K562 (cell line): ENCODE results near the gene SOS2. TPM values are rescaled to one million over a fixed set of nuclear protein-coding genes. Genes with fewer than 3 reads are reported as not detected.

Experiments used
- ATAC-seq: fragments of 200-7000 bp; cut with Tn5 transposase; 3 replicates; pipeline ENCODE4 v1.9.1; 2020; ENCODE audit warnings: moderate library complexity
- BruUV-seq: library from RNA; stranded (reverse); fragments of 400-500 nt; replicated peaks from 2 replicates; lab custom pipeline; 2021; lab: Mats Ljungman, UMichigan
- CTCF ChIA-PET: fragments of 300-600 bp; formaldehyde crosslinking; extraction: SDS; loops from one replicate; lab custom pipeline; 2021; ENCODE audit warnings: low intra/inter-chr PET ratio; lab: Yijun Ruan, JAX
- POLR2A ChIA-PET: fragments of 300-600, 350-650 bp; sonication (Branson Sonifier 250); formaldehyde crosslinking; extraction: SDS; loops from one replicate; lab custom pipeline; 2021; ENCODE audit warnings: antibody characterized with exemption, inconsistent platforms; lab: Yijun Ruan, JAX
- DNase-seq, 4 experiments: peaks; one replicate each; pipeline versions ENCODE4 v3.0.0 to v3.0.0-alpha.2; 2011 to 2018; ENCODE audit warnings: low spot score in 3 of 4, mixed read lengths in 3 of 4; ENCODE audit errors: extremely low read depth in 1 of 4
- FAIRE-seq: peaks from 2 replicates; lab custom pipeline; 2011; peaks lifted over from hg19 to GRCh38; lab: Jason Lieb, UNC
- H2AFZ ChIP-seq: 2 replicates; pipeline ENCODE4 v1.6.0; 2011; ENCODE audit warnings: low read depth, low read length, control low read depth, inconsistent platforms
- H3K27ac ChIP-seq: fragments of 200-600 bp; 3 replicates; pipeline ENCODE4 v1.8.0; 2011; ENCODE audit warnings: low read depth, mild to moderate bottlenecking, control low read depth, inconsistent platforms, low read length, moderate library complexity, mixed read lengths; ENCODE audit errors: extremely low read depth
- H3K27me3 ChIP-seq, 2 experiments: fragments of 300-600 bp in 1 of 2; 2 replicates in 1 of 2; 3 replicates in 1 of 2; pipeline versions ENCODE4 v1.6.0 to v1.8.0; 2011; ENCODE audit warnings: inconsistent platforms in 2 of 2, low read length in 2 of 2, mild to moderate bottlenecking in 1 of 2, mixed read lengths in 1 of 2, moderate library complexity in 1 of 2; ENCODE audit not compliant: control insufficient read depth in 2 of 2, insufficient read depth in 2 of 2
- H3K36me3 ChIP-seq: fragments of 300-600 bp; 3 replicates; pipeline ENCODE4 v1.8.0; 2011; ENCODE audit warnings: mild to moderate bottlenecking, low read length, inconsistent platforms; ENCODE audit not compliant: control insufficient read depth, insufficient read depth
- H3K4me1 ChIP-seq, 2 experiments: fragments of 200-600 bp in 1 of 2; replicated peaks in 1 of 2; 2 replicates in 1 of 2; 3 replicates in 1 of 2; pipeline versions ENCODE4 v1.5.1 to v1.8.0; 2011; ENCODE audit warnings: inconsistent platforms in 2 of 2, low read length in 2 of 2, mild to moderate bottlenecking in 1 of 2, mixed read lengths in 1 of 2, moderate library complexity in 1 of 2; ENCODE audit not compliant: control insufficient read depth in 2 of 2, insufficient read depth in 2 of 2
- H3K4me2 ChIP-seq: 2 replicates; pipeline ENCODE4 v1.6.1; 2011; ENCODE audit warnings: low read length, control low read depth, inconsistent platforms, mixed read lengths; ENCODE audit not compliant: insufficient read depth
- H3K4me3 ChIP-seq: fragments of 200-600 bp; sonication (generic), shearing (Covaris generic); 2 replicates; pipeline ENCODE4 v1.5.1; 2016; ENCODE audit warnings: control low read depth, inconsistent platforms
- H3K79me2 ChIP-seq: fragments of 200-600 bp; 3 replicates; pipeline ENCODE4 v1.8.0; 2011; ENCODE audit warnings: low read length, inconsistent platforms; ENCODE audit not compliant: control insufficient read depth, insufficient read depth
- H3K9ac ChIP-seq, 2 experiments: 2 replicates each; pipeline versions ENCODE4 v1.6.0 to v1.6.1; 2011; ENCODE audit warnings: low read depth in 2 of 2, low read length in 2 of 2, control low read depth in 1 of 2, inconsistent platforms in 1 of 2, mild to moderate bottlenecking in 1 of 2, mixed read lengths in 1 of 2; ENCODE audit not compliant: insufficient read depth in 1 of 2
- H3K9me1 ChIP-seq: one replicate; pipeline ENCODE4 v1.6.0; 2011; ENCODE audit warnings: inconsistent platforms, mild to moderate bottlenecking, low read length, moderate library complexity; ENCODE audit not compliant: control insufficient read depth, insufficient read depth
- H3K9me3 ChIP-seq: replicated peaks from 2 replicates; pipeline ENCODE4 v1.5.1; 2011; ENCODE audit warnings: low read depth, low read length, inconsistent platforms; ENCODE audit not compliant: control insufficient read depth, insufficient read depth
- H4K20me1 ChIP-seq: replicated peaks from 2 replicates; pipeline ENCODE4 v1.6.1; 2011; ENCODE audit warnings: low read length, inconsistent platforms, mixed read lengths; ENCODE audit not compliant: control insufficient read depth, insufficient read depth
- CREB3 ChIP-seq: fragments of 450-650 bp; conservative IDR thresholded peaks from 2 replicates; pipeline ENCODE4 v1.6.1; 2016; ENCODE audit warnings: missing genetic modification characterization, low read depth, mild to moderate bottlenecking, missing compliant biosample characterization, moderate library complexity
- MYNN ChIP-seq, 2 experiments: sonication (generic); formaldehyde crosslinking in 1 of 2; IDR thresholded peaks; 2 replicates each; pipeline versions ENCODE4 v1.5.0 to v1.6.1; 2016 to 2020; ENCODE audit warnings: antibody characterized with exemption in 1 of 2, missing genetic modification reagents in 1 of 2
- NCOA1 ChIP-seq: fragments of 450-650 bp; IDR thresholded peaks from 2 replicates; pipeline ENCODE4 v1.6.1; 2016; ENCODE audit warnings: low read depth
- PBX2 ChIP-seq, 2 experiments: IDR thresholded peaks in 1 of 2; conservative IDR thresholded peaks in 1 of 2; 2 replicates each; pipeline ENCODE4 v1.6.1; 2016; ENCODE audit warnings: low read depth in 2 of 2, mild to moderate bottlenecking in 1 of 2, missing compliant biosample characterization in 1 of 2, missing genetic modification characterization in 1 of 2, moderate library complexity in 1 of 2
- PRDM10 ChIP-seq: fragments of 450-650 bp; IDR thresholded peaks from 2 replicates; pipeline ENCODE4 v1.6.1; 2018; ENCODE audit not compliant: partially characterized antibody
- TAF15 ChIP-seq: fragments of 200-400 bp; formaldehyde crosslinking; IDR thresholded peaks from 2 replicates; pipeline ENCODE4 v1.6.1; 2017; ENCODE audit warnings: mild to moderate bottlenecking, low read depth, low read length, moderate library complexity
- TBP ChIP-seq: optimal IDR thresholded peaks from 2 replicates; pipeline ENCODE3; 2011; ENCODE audit warnings: low read depth, low read length, improper control_type of control experiment
- ZBTB17 ChIP-seq: fragments of 450-650 bp; formaldehyde crosslinking; IDR thresholded peaks from 2 replicates; pipeline ENCODE4 v1.4.0; 2020; ENCODE audit warnings: mild to moderate bottlenecking
- ZFP30 ChIP-seq: fragments of 250-450 bp; sonication (Bioruptor Pico); IDR thresholded peaks from 2 replicates; pipeline ENCODE4 v1.8.0; 2022; ENCODE audit warnings: moderate library complexity, mild to moderate bottlenecking, inconsistent platforms, borderline replicate concordance
- ZNF561 ChIP-seq: fragments of 450-650 bp; formaldehyde crosslinking; conservative IDR thresholded peaks from 2 replicates; pipeline ENCODE4 v1.4.0; 2020; ENCODE audit warnings: mild to moderate bottlenecking, moderate library complexity
- WGBS: fragments of 100-300 bp; shearing (Covaris generic); methylation state at CpG from one replicate; pipeline ENCODE4 v1.1.6; 2016; ENCODE audit warnings: low coverage, mixed read lengths; ENCODE audit not compliant: insufficient coverage; ENCODE audit errors: missing lambda C conversion rate; 5-methylcytosine and 5-hydroxymethylcytosine counted together
- in situ Hi-C: fragments of 300-500 bp; cut with MboI; formaldehyde crosslinking; loops from 4 replicates; pipeline ENCODE4 v1.15.0; 2018; ENCODE audit warnings: inconsistent platforms, mixed read lengths
- intact Hi-C: fragments of 100-400 bp; cut with micrococcal nuclease; formaldehyde crosslinking; loops from 2 replicates; pipeline ENCODE4 v1.14.2; 2022
- polyA plus RNA-seq, 8 experiments: library from polyadenylated mRNA; depleted of rRNA in 4 of 8; stranded (reverse) in 5 of 8; unstranded in 3 of 8; fragments of >200 nt; fragmentation: Nextera tagmentation in 2 of 8; fragmentation: Illumina TruSeq in 1 of 8; extraction: Ambion mirVana in 2 of 8; extraction: Trizol in 1 of 8; gene quantifications; 2 replicates each; pipeline versions ENCODE4 v1.2.1 to v1.2.3, GENCODE V29; 2011 to 2014; ENCODE audit warnings: inconsistent platforms in 1 of 8, missing spikeins in 1 of 8
- total RNA-seq, 7 experiments: library from RNA; depleted of rRNA in 6 of 7; stranded (reverse); fragments of >200 nt in 6 of 7; fragmentation: Illumina TruSeq in 2 of 7; extraction: Trizol in 2 of 7; gene quantifications; 2 replicates each; pipeline versions ENCODE4 v1.2.1 to v1.2.3, GENCODE V29; 2011 to 2021; ENCODE audit warnings: low replicate concordance in 1 of 7

Gene SOS2
- total and polyA plus RNA-seq, 9 of the 15 experiments (the other 6 are each of a cell fraction or from before 2014, with no cell fraction given), result 2.2 to 13.1 (median 10.5) TPM

- H4K20me1 ChIP-seq, result no peaks in the 10 kb centered on the region
- ATAC-seq (no peak; the same call in 2 of the 3 replicates), FAIRE-seq (no peak), DNase-seq (no peak)
- H3K4me3 ChIP-seq, result no peak overlapping the region
- POLR2A ChIA-PET, result interaction anchor here (0.6 to 1.3 kb wide), 4 partner anchors 9 to 601 kb away, joined by 3 to 4 read pairs (median 3); no protein-coding TSS in a partner anchor
- 33% methylated on average over 5 of the region's 5 CpGs for WGBS
- BruUV-seq, result no TSS peak
- intact Hi-C loops (no loop called here), in situ Hi-C loops (no loop called here)
- no peak overlapping the region for H3K27ac ChIP-seq
- H3K4me2 ChIP-seq, result peak overlapping the region; percentile 3; the same call in 1 of the 2 replicates
- 0 out of 3 replicates have a peak, but pooled peaks cover 4% of the 10 kb centered on the region for H3K36me3 ChIP-seq
- no peaks in the 10 kb centered on the region for H3K9me1 ChIP-seq
- peaks cover 0 to 15% of the 10 kb centered on the region in 2 experiments; a peak in 3 of 5 replicates for H3K4me1 ChIP-seq
- CTCF ChIA-PET, result no interaction called here
- H3K9ac ChIP-seq, result no peak overlapping the region
- no peak overlapping the region for H2AFZ ChIP-seq
- no peaks in the 10 kb centered on the region for H3K27me3 ChIP-seq
- no peaks in the 10 kb centered on the region for H3K9me3 ChIP-seq
- H3K79me2 ChIP-seq, result peaks cover 80% of the 10 kb centered on the region
- no peak for TF ChIP-seq TAF15
- TF ChIP-seq PBX2 (CRISPR knock-in tag; IDR thresholded peaks at IDR 0.05; ENCODE audit: low read depth), result no peak
- peak; percentile 69 for TF ChIP-seq PBX2 (tag; conservative IDR thresholded peaks at IDR 0.05; ENCODE audit: low read depth)
- TF ChIP-seq MYNN (IDR thresholded peaks at IDR 0.05), result no peak
- TF ChIP-seq MYNN (CRISPR knock-in tag; IDR thresholded peaks at IDR 0.05), result no peak
- no peak for TF ChIP-seq TBP
- TF ChIP-seq CREB3, result no peak
- TF ChIP-seq NCOA1, result no peak
- no peak for TF ChIP-seq ZFP30 (CRISPR knock-in tag)
- TF ChIP-seq ZNF561 (CRISPR knock-in tag), result no peak
- TF ChIP-seq PRDM10, result no peak
- no peak for TF ChIP-seq ZBTB17 (CRISPR knock-in tag)
Observed at GRCh38 chr14:50225067-50225973, 6.1 kb downstream of the SOS2 start.
